Calu3 (cell line): ENCODE data around the gene GPR183. TPM values are rescaled to one million over a fixed set of nuclear protein-coding genes. Genes with fewer than 3 reads are reported as not detected.

Source experiments
- BruUV-seq: library from RNA; stranded (reverse); fragments of 400-500 nt; replicated peaks from 2 replicates; lab custom pipeline; 2021; lab: Mats Ljungman, UMichigan
- CTCF ChIA-PET: fragments of 300-600 bp; sonication (Branson Sonifier 250); formaldehyde crosslinking; loops from one replicate; lab custom pipeline; 2022; ENCODE audit warnings: antibody characterized with exemption; lab: Charles Lee
- DNase-seq: peaks from one replicate; pipeline ENCODE4 v3.0.0; 2022
- H3K27ac Mint-ChIP-seq: one replicate; pipeline ENCODE4 v1.8.0; 2022; ENCODE audit warnings: mixed read lengths; ENCODE audit not compliant: unreplicated experiment
- H3K27me3 Mint-ChIP-seq: one replicate; pipeline ENCODE4 v1.8.0; 2022; ENCODE audit warnings: mixed read lengths; ENCODE audit not compliant: unreplicated experiment
- H3K36me3 Mint-ChIP-seq: one replicate; pipeline ENCODE4 v1.8.0; 2022; ENCODE audit warnings: mild to moderate bottlenecking, moderate library complexity, mixed read lengths; ENCODE audit not compliant: insufficient read depth, unreplicated experiment
- H3K4me1 Mint-ChIP-seq: one replicate; pipeline ENCODE4 v1.8.0; 2022; ENCODE audit warnings: mild to moderate bottlenecking, low read depth, mixed read lengths; ENCODE audit not compliant: unreplicated experiment
- H3K4me3 Mint-ChIP-seq: one replicate; pipeline ENCODE4 v1.8.0; 2022; ENCODE audit warnings: mild to moderate bottlenecking, low read depth, moderate library complexity, mixed read lengths; ENCODE audit not compliant: unreplicated experiment
- H3K9me3 Mint-ChIP-seq: one replicate; pipeline ENCODE4 v1.8.0; 2022; ENCODE audit warnings: low read depth, mixed read lengths; ENCODE audit not compliant: unreplicated experiment
- intact Hi-C: fragments of 100-400 bp; cut with micrococcal nuclease; formaldehyde crosslinking; loops from one replicate; pipeline ENCODE4 v1.10.0; 2022; ENCODE audit not compliant: unreplicated experiment
- total RNA-seq: library from RNA; stranded (reverse); gene quantifications from 2 replicates; pipeline ENCODE4 v1.2.3, GENCODE V29; 2022
- TF ChIP-seq, protein P1 (sequence below): fragments of 200-600 bp; IDR thresholded peaks from one replicate; pipeline ENCODE4 v1.8.0; 2022; ENCODE audit warnings: antibody characterized with exemption; ENCODE audit not compliant: unreplicated experiment

Gene GPR183
- total RNA-seq, 1 experiment from 2014 or later: not detected

DNA sequence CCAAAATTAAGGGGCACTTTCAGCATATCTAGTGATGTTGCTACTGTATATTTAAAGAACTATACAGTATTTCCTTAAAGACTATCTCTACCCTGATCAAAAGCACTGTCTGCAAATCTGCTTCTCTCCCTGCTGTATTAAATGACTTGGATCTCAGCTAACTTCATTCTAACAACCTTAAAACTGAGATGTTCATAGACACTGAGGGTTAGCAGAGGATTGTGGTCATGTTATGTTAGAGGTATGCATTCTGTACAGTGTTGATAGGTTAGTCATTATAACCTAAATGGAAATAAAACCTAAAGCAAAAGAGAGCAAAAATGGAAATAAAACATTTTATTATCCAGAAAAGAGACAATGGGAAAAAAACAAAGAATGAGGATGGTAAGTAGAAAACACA is 9.9 kb downstream of the GPR183 start:
- H3K36me3 Mint-ChIP-seq: no peaks in the 10 kb centered on the region
- TF ChIP-seq, protein P1, sequence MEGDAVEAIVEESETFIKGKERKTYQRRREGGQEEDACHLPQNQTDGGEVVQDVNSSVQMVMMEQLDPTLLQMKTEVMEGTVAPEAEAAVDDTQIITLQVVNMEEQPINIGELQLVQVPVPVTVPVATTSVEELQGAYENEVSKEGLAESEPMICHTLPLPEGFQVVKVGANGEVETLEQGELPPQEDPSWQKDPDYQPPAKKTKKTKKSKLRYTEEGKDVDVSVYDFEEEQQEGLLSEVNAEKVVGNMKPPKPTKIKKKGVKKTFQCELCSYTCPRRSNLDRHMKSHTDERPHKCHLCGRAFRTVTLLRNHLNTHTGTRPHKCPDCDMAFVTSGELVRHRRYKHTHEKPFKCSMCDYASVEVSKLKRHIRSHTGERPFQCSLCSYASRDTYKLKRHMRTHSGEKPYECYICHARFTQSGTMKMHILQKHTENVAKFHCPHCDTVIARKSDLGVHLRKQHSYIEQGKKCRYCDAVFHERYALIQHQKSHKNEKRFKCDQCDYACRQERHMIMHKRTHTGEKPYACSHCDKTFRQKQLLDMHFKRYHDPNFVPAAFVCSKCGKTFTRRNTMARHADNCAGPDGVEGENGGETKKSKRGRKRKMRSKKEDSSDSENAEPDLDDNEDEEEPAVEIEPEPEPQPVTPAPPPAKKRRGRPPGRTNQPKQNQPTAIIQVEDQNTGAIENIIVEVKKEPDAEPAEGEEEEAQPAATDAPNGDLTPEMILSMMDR: no peak
- no TSS peak for BruUV-seq
- intact Hi-C loops: no loop called here
- H3K27me3 Mint-ChIP-seq: no peaks in the 10 kb centered on the region
- DNase-seq: no peak
- H3K9me3 Mint-ChIP-seq: no peaks in the 10 kb centered on the region
- H3K27ac Mint-ChIP-seq: no peak overlapping the region
- H3K4me3 Mint-ChIP-seq: no peak overlapping the region
- CTCF ChIA-PET: no interaction called here
- H3K4me1 Mint-ChIP-seq: no peaks in the 10 kb centered on the region

DNA sequence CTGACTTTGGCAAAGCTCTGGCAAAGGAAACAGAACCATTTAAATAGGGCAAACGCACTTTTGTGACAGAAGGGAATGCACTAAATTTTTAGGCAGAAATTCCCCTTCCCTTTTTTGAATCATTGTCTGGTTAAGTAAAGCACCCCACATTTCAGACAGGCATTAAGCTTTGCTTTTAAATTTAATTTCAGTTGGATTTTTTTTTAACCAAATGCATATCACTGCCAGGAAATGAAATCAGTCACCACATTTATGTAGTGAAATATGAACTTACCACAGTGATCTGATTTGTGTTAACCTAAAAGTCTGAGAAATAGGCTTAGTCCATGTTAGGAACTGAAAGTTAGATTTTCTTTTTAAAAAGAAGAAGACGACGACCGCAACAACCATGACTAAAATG is 10.8 kb downstream of the GPR183 start:
- no peak for DNase-seq
- no peak overlapping the region for H3K27ac Mint-ChIP-seq
- CTCF ChIA-PET: no interaction called here
- no peaks in the 10 kb centered on the region for H3K9me3 Mint-ChIP-seq
- no peaks in the 10 kb centered on the region for H3K36me3 Mint-ChIP-seq
- no peaks in the 10 kb centered on the region for H3K27me3 Mint-ChIP-seq
- H3K4me1 Mint-ChIP-seq: no peaks in the 10 kb centered on the region
- intact Hi-C loops: no loop called here
- TF ChIP-seq, protein P1: no peak
- H3K4me3 Mint-ChIP-seq: no peak overlapping the region
- no TSS peak for BruUV-seq

DNA sequence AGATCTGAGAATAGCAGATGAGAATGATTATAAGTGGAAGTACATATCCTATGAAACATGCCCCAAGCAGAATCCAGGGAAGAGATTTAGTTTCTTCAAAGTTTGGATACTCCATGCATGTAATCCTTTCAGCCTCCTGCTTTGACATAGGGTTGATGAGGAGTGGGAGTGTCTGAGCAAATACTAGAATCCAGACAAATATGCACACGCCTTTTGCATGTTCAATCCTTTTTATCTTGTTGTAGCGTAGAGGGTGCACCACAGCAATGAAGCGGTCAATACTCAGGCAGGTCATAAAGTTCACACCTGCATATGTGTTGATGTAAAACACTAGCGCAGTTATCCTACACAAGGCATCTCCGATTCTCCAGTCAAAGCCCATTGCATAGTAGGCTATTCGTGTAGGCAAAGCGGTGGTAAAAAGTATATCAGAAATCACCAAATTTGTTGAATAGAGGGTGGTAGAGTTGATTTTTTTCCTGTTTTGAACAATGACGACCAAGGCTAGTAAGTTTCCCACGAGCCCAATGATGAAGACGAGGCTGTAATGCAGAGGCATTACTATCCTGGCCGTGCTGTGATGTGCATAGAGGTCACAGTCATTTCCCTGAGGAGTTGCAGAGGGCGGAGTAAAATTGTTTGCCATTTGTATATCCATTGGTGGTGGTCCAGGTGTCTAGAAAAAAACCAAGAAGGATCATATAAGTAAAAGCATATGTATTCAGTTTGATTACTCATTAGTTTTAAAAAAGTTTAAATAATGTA is 11.5 kb downstream of the GPR183 start:
- H3K9me3 Mint-ChIP-seq: no peaks in the 10 kb centered on the region
- DNase-seq: no peak
- H3K36me3 Mint-ChIP-seq: no peaks in the 10 kb centered on the region
- no peaks in the 10 kb centered on the region for H3K27me3 Mint-ChIP-seq
- no peaks in the 10 kb centered on the region for H3K4me1 Mint-ChIP-seq
- intact Hi-C loops: no loop called here
- TF ChIP-seq, protein P1: no peak
- no TSS peak for BruUV-seq
- no peak overlapping the region for H3K27ac Mint-ChIP-seq
- CTCF ChIA-PET: no interaction called here
- no peak overlapping the region for H3K4me3 Mint-ChIP-seq

DNA sequence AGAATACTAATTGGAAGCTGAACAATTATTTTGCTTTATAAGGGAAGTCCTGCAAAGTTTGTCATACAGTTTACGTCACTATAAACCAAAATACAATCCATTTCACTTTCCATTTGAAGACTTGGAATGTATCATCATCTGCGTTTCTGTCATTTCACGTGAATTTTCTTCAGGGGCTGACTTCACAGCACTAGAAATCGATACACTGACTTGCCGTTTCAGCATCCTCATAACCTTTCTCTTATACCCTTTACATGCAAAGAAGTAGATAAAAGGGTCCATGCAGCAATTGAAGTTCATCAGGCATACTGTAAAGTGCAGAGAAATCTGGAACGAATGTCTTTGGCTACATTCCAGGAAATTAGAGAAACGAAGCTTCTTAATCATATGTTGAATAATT is 12.2 kb downstream of the GPR183 start:
- Mint-ChIP-seq H3K36me3 (no peaks in the 10 kb centered on the region), H3K4me1 (no peaks in the 10 kb centered on the region)

More for the DNA sequence above, 12.2 kb downstream of the GPR183 start:
- Mint-ChIP-seq H3K4me3 (no peak overlapping the region), H3K27ac (no peak overlapping the region), H3K27me3 (no peaks in the 10 kb centered on the region), H3K9me3 (no peaks in the 10 kb centered on the region)
- TF ChIP-seq, protein P1: no peak
- CTCF ChIA-PET: no interaction called here
- DNase-seq: no peak
- intact Hi-C loops: no loop called here
- no TSS peak for BruUV-seq
